ENCODE measurements around the gene CD244. TPM values are rescaled to one million over a fixed set of nuclear protein-coding genes. Genes with fewer than 3 reads are reported as not detected.
A peak's percentile ranks its signal among the peaks of the same experiment; 100 is the strongest.

CD244 gene
- total RNA-seq, 2 experiments from 2014 or later, result not detected

DNA sequence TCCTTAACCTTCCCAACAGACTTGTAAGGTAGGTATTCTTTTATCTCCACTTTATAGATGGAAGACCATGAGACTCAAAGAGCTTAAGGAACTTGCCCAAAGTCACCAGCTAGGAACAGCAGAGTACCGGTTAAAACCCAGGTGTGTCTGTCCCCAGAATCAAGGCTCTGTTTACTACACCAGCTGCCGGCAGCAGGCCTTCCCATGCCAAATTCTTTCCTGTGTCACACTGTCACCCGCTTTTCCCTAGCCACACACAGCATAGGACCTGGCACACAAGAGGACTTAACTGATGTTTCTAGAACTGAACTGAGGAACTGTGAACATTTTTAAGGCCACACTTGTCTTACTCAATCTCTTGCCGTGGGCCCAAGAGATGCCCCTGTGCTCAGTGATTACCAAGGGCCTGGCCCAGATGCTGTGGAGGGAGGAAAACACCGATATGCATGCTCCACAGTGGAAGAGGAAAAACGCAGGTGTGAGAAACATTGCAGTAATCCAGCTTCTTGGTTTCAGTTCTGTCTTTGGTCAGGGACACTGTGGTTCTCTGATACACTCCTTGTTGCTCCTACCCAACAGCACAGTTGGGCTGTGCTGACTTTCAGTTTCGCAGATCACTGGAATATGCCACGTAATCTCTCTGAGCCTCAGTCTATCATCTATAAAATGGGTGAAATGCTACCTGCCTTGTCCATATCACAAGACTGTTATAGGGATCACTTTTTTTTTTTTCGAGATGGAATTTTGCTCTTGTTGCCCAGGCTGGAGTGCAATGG, 80.6 kb downstream of the CD244 start:
- no peaks in the 10 kb centered on the region for H3K36me3 ChIP-seq (ENCODE audit: insufficient read depth, low read length)
- DNase-seq (ENCODE audit: low spot score), result peak; percentile 84
- intact Hi-C loops (cut with micrococcal nuclease; ENCODE audit: unreplicated experiment), result loop anchor here (1.0 to 2.0 kb wide), 2 partner anchors 14 to 55 kb away; partner anchors contain the start of gene LY9
- peak overlapping the region; percentile 73; the same call in 1 of the 2 replicates for H2AFZ ChIP-seq (ENCODE audit: low read length)
- H4K20me1 ChIP-seq (ENCODE audit: insufficient read depth, low read length), result no peaks in the 10 kb centered on the region
- ChIA-PET CTCF (ENCODE audit: unreplicated experiment) (interaction anchor here (0.8 to 3.4 kb wide), 6 partner anchors 13 to 170 kb away, joined by 3 to 16 read pairs (median 3); no protein-coding TSS in a partner anchor), POLR2A (interaction anchor here (0.6 to 4.2 kb wide), 9 partner anchors 8 to 106 kb away, joined by 3 to 32 read pairs (median 3); partner anchors contain the start of gene LY9)
- BruUV-seq (replicated peaks), result no TSS peak
- H3K4me3 ChIP-seq (ENCODE audit: low read depth, low read length, poor library complexity, severe bottlenecking), result peak overlapping the region; percentile 35
- no peaks in the 10 kb centered on the region for H3K9me2 ChIP-seq (ENCODE audit: insufficient read depth, low read length)
- TF ChIP-seq, protein P1, sequence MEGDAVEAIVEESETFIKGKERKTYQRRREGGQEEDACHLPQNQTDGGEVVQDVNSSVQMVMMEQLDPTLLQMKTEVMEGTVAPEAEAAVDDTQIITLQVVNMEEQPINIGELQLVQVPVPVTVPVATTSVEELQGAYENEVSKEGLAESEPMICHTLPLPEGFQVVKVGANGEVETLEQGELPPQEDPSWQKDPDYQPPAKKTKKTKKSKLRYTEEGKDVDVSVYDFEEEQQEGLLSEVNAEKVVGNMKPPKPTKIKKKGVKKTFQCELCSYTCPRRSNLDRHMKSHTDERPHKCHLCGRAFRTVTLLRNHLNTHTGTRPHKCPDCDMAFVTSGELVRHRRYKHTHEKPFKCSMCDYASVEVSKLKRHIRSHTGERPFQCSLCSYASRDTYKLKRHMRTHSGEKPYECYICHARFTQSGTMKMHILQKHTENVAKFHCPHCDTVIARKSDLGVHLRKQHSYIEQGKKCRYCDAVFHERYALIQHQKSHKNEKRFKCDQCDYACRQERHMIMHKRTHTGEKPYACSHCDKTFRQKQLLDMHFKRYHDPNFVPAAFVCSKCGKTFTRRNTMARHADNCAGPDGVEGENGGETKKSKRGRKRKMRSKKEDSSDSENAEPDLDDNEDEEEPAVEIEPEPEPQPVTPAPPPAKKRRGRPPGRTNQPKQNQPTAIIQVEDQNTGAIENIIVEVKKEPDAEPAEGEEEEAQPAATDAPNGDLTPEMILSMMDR (conservative IDR thresholded peaks at IDR 0.05; ENCODE audit: low read length), result no peak
- H3K9me3 ChIP-seq (ENCODE audit: low read length), result no peaks in the 10 kb centered on the region
- peaks cover 25% of the 10 kb centered on the region for H3K4me1 ChIP-seq (ENCODE audit: insufficient read depth, low read length, poor library complexity, severe bottlenecking)
- H3K27ac ChIP-seq (ENCODE audit: low read depth, low read length, poor library complexity, severe bottlenecking), result peak overlapping the region; percentile 70
- peak overlapping the region; percentile 73 for H3K4me2 ChIP-seq (ENCODE audit: low read length)
- no peaks in the 10 kb centered on the region for H3K79me2 ChIP-seq (ENCODE audit: insufficient read depth, low read depth, low read length)

DNA sequence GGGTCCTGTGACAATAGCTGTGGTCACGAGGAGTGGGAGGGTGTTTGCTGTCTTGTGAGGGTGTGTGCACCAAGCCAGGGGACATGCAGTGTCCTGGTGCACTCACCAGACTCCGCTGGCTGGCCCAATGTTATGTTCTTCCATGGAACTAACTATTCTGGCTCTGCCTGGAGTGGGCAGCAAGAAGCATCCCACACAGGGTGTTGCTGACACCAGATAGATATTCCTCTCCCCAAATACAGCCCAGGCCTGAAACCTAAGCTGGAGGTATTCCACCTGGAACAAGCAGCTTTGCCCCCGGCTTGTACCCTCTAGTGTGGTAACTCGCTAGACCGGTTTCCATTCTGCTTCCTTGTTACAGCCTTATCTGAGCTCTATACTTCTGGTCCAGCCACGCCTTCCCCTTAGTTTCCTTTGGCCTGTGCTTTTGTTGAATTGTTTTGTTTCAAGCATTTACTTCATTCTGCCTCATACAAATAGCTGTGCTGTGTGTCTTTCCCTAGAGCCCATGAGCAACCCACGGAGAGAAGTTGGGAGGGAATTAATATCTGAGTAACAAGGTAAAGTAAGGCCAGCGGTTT, 81.4 kb downstream of the CD244 start:
- CTCF ChIA-PET (ENCODE audit: unreplicated experiment), result interaction anchor here (0.8 to 3.4 kb wide), 7 partner anchors 12 to 170 kb away, joined by 3 to 16 read pairs (median 3); no protein-coding TSS in a partner anchor
- TF ChIP-seq EZH2phosphoT487 (IDR thresholded peaks at IDR 0.05; ENCODE audit: borderline replicate concordance, low read depth, low read length), result no peak
- TF ChIP-seq, protein P1 (conservative IDR thresholded peaks at IDR 0.05; ENCODE audit: low read length), result no peak
- no TSS peak for BruUV-seq (replicated peaks)
- H3K4me2 ChIP-seq (ENCODE audit: low read length), result peak overlapping the region; percentile 73; the same call in 1 of the 2 replicates
- peak overlapping the region; percentile 73; the same call in 1 of the 2 replicates for H2AFZ ChIP-seq (ENCODE audit: low read length)
- H3K27ac ChIP-seq (ENCODE audit: low read depth, low read length, poor library complexity, severe bottlenecking), result peak overlapping the region; percentile 70
- H3K4me3 ChIP-seq (ENCODE audit: low read depth, low read length, poor library complexity, severe bottlenecking), result no peak overlapping the region
- DNase-seq (ENCODE audit: low spot score), result no peak
- intact Hi-C loops (cut with micrococcal nuclease; ENCODE audit: unreplicated experiment), result loop anchor here (2.0 kb wide), 1 partner anchor 54 kb away; no protein-coding TSS in a partner anchor
- POLR2A ChIA-PET, result interaction anchor here (0.9 to 4.2 kb wide), 8 partner anchors 9 to 105 kb away, joined by 3 to 32 read pairs (median 4); partner anchors contain the start of gene LY9
- H3K4me1 ChIP-seq (ENCODE audit: insufficient read depth, low read length, poor library complexity, severe bottlenecking), result peaks cover 25% of the 10 kb centered on the region
- no peaks in the 10 kb centered on the region for H3K36me3 ChIP-seq (ENCODE audit: insufficient read depth, low read length)
- no peaks in the 10 kb centered on the region for H3K9me3 ChIP-seq (ENCODE audit: low read length)
- no peaks in the 10 kb centered on the region for H3K9me2 ChIP-seq (ENCODE audit: insufficient read depth, low read length)
- H4K20me1 ChIP-seq (ENCODE audit: insufficient read depth, low read length), result no peaks in the 10 kb centered on the region
- H3K79me2 ChIP-seq (ENCODE audit: insufficient read depth, low read depth, low read length), result no peaks in the 10 kb centered on the region
